ENCODE data around the gene EPHA3.

- TF ChIP-seq POLR2A (IDR thresholded peaks at IDR 0.05): no peak
- TF ChIP-seq POLR2AphosphoS5 (IDR thresholded peaks at IDR 0.05): no peak
- no peak for TF ChIP-seq CTCF (IDR thresholded peaks at IDR 0.05)
These were observed 5.5 kb upstream of the EPHA3 start for GRCh38 chr3:89101921-89102320.
